GM23248 (cell line): ENCODE results near the gene MYL4. TPM values are rescaled to one million over a fixed set of nuclear protein-coding genes. Genes with fewer than 3 reads are reported as not detected.
"Not testable (repeated sequence)": the region's sequence is repeated elsewhere in the genome, so short reads cannot be mapped to it uniquely, and the experiment has no call there.

Source experiments
- DNase-seq: peaks from one replicate; pipeline ENCODE4 v3.0.0-alpha.2; 2015
- H2AFZ ChIP-seq: fragments of 200-600 bp; sonication (generic); 2 replicates; pipeline ENCODE4 v1.6.1; 2016; ENCODE audit warnings: antibody characterized with exemption
- H3F3A ChIP-seq: fragments of 200-600 bp; sonication (generic); 2 replicates; pipeline ENCODE4 v1.6.1; 2016; ENCODE audit warnings: mild to moderate bottlenecking, antibody characterized with exemption, mixed run types; ENCODE audit not compliant: insufficient read depth
- H3K27ac ChIP-seq: fragments of 200-600 bp; sonication (generic); 2 replicates; pipeline ENCODE4 v1.5.1; 2016; ENCODE audit warnings: mild to moderate bottlenecking
- H3K27me3 ChIP-seq: fragments of 200-600 bp; sonication (generic); replicated peaks from 2 replicates; pipeline ENCODE4 v1.6.1; 2016; ENCODE audit warnings: mild to moderate bottlenecking; ENCODE audit not compliant: insufficient read depth
- H3K36me3 ChIP-seq: fragments of 200-600 bp; sonication (generic); 2 replicates; pipeline ENCODE4 v1.6.1; 2016; ENCODE audit warnings: low read depth, mild to moderate bottlenecking
- H3K4me1 ChIP-seq: fragments of 200-600 bp; sonication (generic); 2 replicates; pipeline ENCODE4 v1.6.1; 2016; ENCODE audit warnings: mild to moderate bottlenecking; ENCODE audit not compliant: insufficient read depth
- H3K4me2 ChIP-seq: fragments of 200-600 bp; sonication (generic); one replicate; pipeline ENCODE4 v1.6.1; 2016; ENCODE audit warnings: mild to moderate bottlenecking; ENCODE audit not compliant: unreplicated experiment
- H3K4me3 ChIP-seq: fragments of 200-600 bp; sonication (generic); 2 replicates; pipeline ENCODE4 v1.5.1; 2016; ENCODE audit warnings: mild to moderate bottlenecking
- H3K79me2 ChIP-seq: fragments of 200-600 bp; sonication (generic); 2 replicates; pipeline ENCODE4 v1.6.1; 2016; ENCODE audit warnings: mild to moderate bottlenecking; ENCODE audit not compliant: insufficient read depth
- H3K9ac ChIP-seq: fragments of 200-600 bp; sonication (generic); 2 replicates; pipeline ENCODE4 v1.6.1; 2016; ENCODE audit warnings: mild to moderate bottlenecking
- H3K9me2 ChIP-seq: fragments of 200-600 bp; sonication (generic); 2 replicates; pipeline ENCODE4 v1.6.1; 2016; ENCODE audit warnings: mixed run types, mild to moderate bottlenecking, moderate library complexity; ENCODE audit not compliant: insufficient read depth
- H3K9me3 ChIP-seq: fragments of 200-600 bp; sonication (generic); one replicate; pipeline ENCODE4 v1.6.1; 2017; ENCODE audit warnings: low read depth
- H4K20me1 ChIP-seq: fragments of 200-600 bp; sonication (generic); 2 replicates; pipeline ENCODE4 v1.6.0; 2016; ENCODE audit not compliant: insufficient read depth
- EZH2 ChIP-seq: fragments of 200-600 bp; sonication (generic); IDR thresholded peaks from 2 replicates; pipeline ENCODE4 v1.6.1; 2018; ENCODE audit warnings: antibody characterized with exemption, mild to moderate bottlenecking; ENCODE audit not compliant: insufficient read depth, poor library complexity, severe bottlenecking
- EZH2phosphoT487 ChIP-seq: fragments of 200-600 bp; sonication (generic); IDR thresholded peaks from 2 replicates; pipeline ENCODE4 v1.6.1; 2018; ENCODE audit warnings: antibody characterized with exemption, moderate library complexity, mild to moderate bottlenecking, low read depth; ENCODE audit not compliant: insufficient read depth
- WGBS, 2 experiments: methylation state at CpG; one replicate each; pipeline ENCODE4 v1.1.6; 2015 to 2017; ENCODE audit warnings: low lambda C conversion rate in 2 of 2, low coverage in 1 of 2; ENCODE audit errors: missing lambda C conversion rate in 2 of 2; 5-methylcytosine and 5-hydroxymethylcytosine counted together
- in situ Hi-C: fragments of 300-500 bp; cut with MboI; formaldehyde crosslinking; loops from 2 replicates; pipeline ENCODE4 v1.15.0; 2020
- polyA plus RNA-seq: library from polyadenylated mRNA; unstranded; fragments of >200 nt; fragmentation: Nextera tagmentation; extraction: Ambion mirVana; gene quantifications from 2 replicates; pipeline ENCODE4 v1.2.1, GENCODE V29; 2016
- total RNA-seq: library from RNA; depleted of rRNA; stranded (reverse); fragments of >200 nt; shearing (Covaris generic); gene quantifications from 2 replicates; pipeline ENCODE4 v1.2.3, GENCODE V29; 2014

The MYL4 gene
- total and polyA plus RNA-seq, 2 experiments from 2014 or later = not detected

DNA sequence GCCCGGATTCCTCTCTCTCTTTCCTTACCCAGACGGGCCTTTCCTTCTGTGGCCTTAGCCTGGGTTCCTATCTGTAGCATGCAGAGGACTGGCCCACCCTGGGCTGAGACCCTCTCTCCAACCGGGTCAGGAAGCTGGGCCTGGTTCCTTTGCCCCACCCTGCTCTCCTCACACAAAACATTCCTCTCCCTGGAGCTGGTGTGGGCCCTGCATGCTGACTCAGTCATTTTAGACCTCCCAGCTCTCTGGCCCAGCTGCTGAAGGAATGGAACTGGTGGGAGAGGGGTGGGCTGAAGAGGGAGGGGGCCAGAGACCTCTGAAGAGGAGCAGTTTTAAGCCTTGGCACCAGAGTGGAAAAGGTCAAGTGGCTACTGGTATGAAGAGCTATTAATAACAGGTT, 957 bp downstream of the MYL4 start:
- TF ChIP-seq EZH2 (no peak), EZH2phosphoT487 (no peak)
- Histone ChIP-seq H3K9ac (no peak overlapping the region), H4K20me1 (no peaks in the 10 kb centered on the region), H3K27me3 (no peaks in the 10 kb centered on the region), H3K9me3 (no peaks in the 10 kb centered on the region), H2AFZ (no peak overlapping the region), H3K4me3 (no peak overlapping the region), H3K79me2 (no peaks in the 10 kb centered on the region), H3K4me1 (peaks cover 6% of the 10 kb centered on the region), H3K9me2 (no peaks in the 10 kb centered on the region), H3K36me3 (no peaks in the 10 kb centered on the region), H3K27ac (no peak overlapping the region), H3K4me2 (no peak overlapping the region), H3F3A (peaks cover 8% of the 10 kb centered on the region)
- WGBS, 2 experiments = 67 to 68% methylated on average over 2 to 3 of the region's 3 CpGs
- DNase-seq = no peak
- in situ Hi-C loops = no loop called here

DNA sequence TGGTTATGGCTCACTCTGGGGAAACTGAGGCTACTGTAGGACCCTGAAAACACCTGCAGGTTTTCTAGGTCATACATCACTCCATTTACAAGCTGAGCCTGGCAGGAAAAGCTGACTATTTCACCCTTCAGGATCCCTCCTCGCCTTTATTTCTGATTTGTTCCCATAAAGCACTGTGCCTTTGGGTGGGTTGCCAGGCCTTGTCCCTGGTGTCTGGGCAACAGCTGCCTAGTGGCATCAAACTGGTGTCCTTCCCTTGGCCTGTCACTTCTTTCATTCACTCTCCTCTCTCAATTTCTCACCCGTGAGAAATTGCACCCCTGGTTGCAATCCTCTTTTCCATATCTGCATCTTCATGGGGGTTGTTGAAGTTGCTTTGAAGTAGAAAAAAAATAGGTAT, 1.6 kb downstream of the MYL4 start:
- Histone ChIP-seq H3K36me3 (no peaks in the 10 kb centered on the region), H4K20me1 (no peaks in the 10 kb centered on the region), H3K4me3 (no peak overlapping the region), H3K9me3 (no peaks in the 10 kb centered on the region), H3F3A (peaks cover 4% of the 10 kb centered on the region), H3K27me3 (no peaks in the 10 kb centered on the region), H3K27ac (no peak overlapping the region), H2AFZ (no peak overlapping the region), H3K9me2 (no peaks in the 10 kb centered on the region), H3K4me1 (peaks cover under 1% of the 10 kb centered on the region; the same call in 1 of the 2 replicates), H3K4me2 (no peak overlapping the region), H3K79me2 (no peaks in the 10 kb centered on the region), H3K9ac (no peak overlapping the region)
- TF ChIP-seq EZH2 (no peak), EZH2phosphoT487 (no peak)
- in situ Hi-C loops = no loop called here
- 88 to 98% methylated on average over 2 of the region's 2 CpGs for WGBS, 2 experiments
- no peak for DNase-seq

DNA sequence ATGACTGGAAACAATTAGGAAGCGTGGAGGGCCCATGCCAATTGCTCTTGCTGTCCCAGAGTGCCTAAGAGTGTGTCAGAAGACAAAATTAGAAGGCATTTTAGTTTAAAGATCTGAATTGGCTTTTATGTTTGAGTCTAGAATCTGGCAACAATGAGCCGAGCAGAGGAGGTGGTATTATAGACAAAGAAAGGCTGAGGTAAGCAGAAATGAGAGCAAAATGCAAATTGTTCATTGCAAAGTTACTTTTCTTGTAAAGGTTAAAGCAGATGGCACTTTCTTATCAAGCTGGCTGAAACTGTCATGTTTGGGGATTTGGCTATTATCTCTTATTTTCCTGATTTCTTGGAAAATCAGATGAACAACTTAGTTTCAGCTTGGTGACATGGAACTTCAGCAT, 3.3 kb downstream of the MYL4 start:
- Histone ChIP-seq H3F3A (no peaks in the 10 kb centered on the region), H2AFZ (no peak overlapping the region), H3K79me2 (no peaks in the 10 kb centered on the region), H3K9me2 (no peaks in the 10 kb centered on the region), H3K4me2 (no peak overlapping the region), H3K27ac (no peak overlapping the region), H3K27me3 (no peaks in the 10 kb centered on the region), H3K9ac (no peak overlapping the region), H3K4me3 (no peak overlapping the region), H3K4me1 (no peaks in the 10 kb centered on the region), H3K9me3 (no peaks in the 10 kb centered on the region), H3K36me3 (no peaks in the 10 kb centered on the region), H4K20me1 (no peaks in the 10 kb centered on the region)
- 84 to 86% methylated on average over 2 of the region's 2 CpGs for WGBS, 2 experiments
- in situ Hi-C loops = no loop called here
- no peak for TF ChIP-seq EZH2phosphoT487
- TF ChIP-seq EZH2 = no peak
- DNase-seq = no peak

DNA sequence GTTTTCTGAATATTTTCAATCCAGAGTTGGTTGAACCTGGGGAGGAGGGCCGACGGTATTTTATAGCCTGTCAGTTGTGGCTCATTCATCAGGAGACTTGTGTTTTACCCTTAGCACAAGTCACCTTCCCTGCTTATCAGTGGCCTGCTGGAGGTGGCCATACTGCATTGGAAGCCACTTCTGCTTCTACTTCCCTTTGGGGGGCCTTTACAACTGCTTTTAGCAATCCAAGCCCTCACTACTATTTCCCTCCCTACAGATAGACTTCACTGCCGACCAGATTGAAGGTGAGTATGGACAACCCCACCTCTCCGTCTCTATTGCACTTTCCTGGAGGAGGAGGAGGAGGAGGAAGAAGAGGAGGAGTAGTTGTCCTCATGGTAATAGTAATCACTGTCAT, 4.4 kb downstream of the MYL4 start:
- H3K4me3 ChIP-seq = no peak overlapping the region
- no peak for DNase-seq
- no peak overlapping the region for H3K4me2 ChIP-seq
- no peak overlapping the region for H3K27ac ChIP-seq
- no peak overlapping the region for H2AFZ ChIP-seq
- no peaks in the 10 kb centered on the region for H3K27me3 ChIP-seq
- H4K20me1 ChIP-seq = no peaks in the 10 kb centered on the region
- in situ Hi-C loops = no loop called here
- H3K79me2 ChIP-seq = no peaks in the 10 kb centered on the region
- no peaks in the 10 kb centered on the region for H3K9me2 ChIP-seq
- 49 to 50% methylated on average over 4 of the region's 4 CpGs for WGBS, 2 experiments
- H3K9ac ChIP-seq = no peak overlapping the region
- no peaks in the 10 kb centered on the region for H3K9me3 ChIP-seq
- H3F3A ChIP-seq = no peaks in the 10 kb centered on the region
- no peaks in the 10 kb centered on the region for H3K36me3 ChIP-seq
- TF ChIP-seq EZH2 (no peak), EZH2phosphoT487 (no peak)
- H3K4me1 ChIP-seq = no peaks in the 10 kb centered on the region

DNA sequence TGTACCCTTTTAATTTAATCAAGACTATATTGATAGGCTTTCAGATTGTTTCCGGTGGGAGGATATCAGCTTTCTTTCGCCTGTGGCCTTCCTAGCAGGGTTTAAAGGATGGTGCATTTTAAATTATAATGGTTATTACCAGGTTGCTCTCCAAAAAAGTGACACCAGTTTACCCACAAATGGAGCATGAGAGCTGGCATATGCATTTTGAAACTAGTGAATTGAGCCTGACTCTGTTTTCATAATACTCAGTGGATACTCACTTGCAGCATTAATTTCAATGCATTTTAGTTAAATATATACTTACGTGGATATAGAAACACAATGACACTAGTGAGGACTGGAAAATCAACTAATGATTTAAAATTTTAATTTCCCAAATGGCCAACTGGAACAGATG, 5.8 kb downstream of the MYL4 start:
- TF ChIP-seq EZH2 = no peak
- TF ChIP-seq EZH2phosphoT487 = no peak
- H3F3A ChIP-seq = no peaks in the 10 kb centered on the region
- in situ Hi-C loops = no loop called here
- DNase-seq = no peak
- no peak overlapping the region for H3K27ac ChIP-seq
- 64 to 71% methylated on average over 3 of the region's 3 CpGs for WGBS, 2 experiments
- no peak overlapping the region for H3K4me3 ChIP-seq
- no peaks in the 10 kb centered on the region for H3K27me3 ChIP-seq
- no peaks in the 10 kb centered on the region for H3K79me2 ChIP-seq
- H3K4me2 ChIP-seq = no peak overlapping the region
- H4K20me1 ChIP-seq = no peaks in the 10 kb centered on the region
- H3K9ac ChIP-seq = no peak overlapping the region
- no peak overlapping the region for H2AFZ ChIP-seq
- no peaks in the 10 kb centered on the region for H3K9me3 ChIP-seq
- no peaks in the 10 kb centered on the region for H3K36me3 ChIP-seq
- no peaks in the 10 kb centered on the region for H3K4me1 ChIP-seq
- no peaks in the 10 kb centered on the region for H3K9me2 ChIP-seq

DNA sequence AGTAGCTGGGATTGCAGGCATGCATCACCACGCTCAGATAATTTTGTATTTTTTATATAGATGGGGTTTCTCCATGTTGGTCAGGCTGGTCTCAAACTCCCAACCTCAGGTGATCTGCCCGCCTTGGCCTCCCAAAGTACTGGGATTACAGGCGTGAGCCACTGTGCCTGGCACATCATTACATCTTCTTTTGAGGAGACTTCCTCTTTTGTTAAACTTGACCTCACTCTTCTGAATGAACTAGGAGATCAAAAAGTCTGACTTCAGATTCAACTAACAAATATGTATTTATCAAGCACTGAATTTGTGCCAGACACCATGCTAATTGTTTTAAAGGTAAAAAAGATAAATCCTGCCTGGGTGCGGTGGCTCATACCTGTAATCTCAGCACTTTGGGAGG, 7.7 kb downstream of the MYL4 start:
- H3K9me2 ChIP-seq, H3K4me3 ChIP-seq, H3K27ac ChIP-seq, H3K27me3 ChIP-seq, H3K9ac ChIP-seq, DNase-seq, H3K4me1 ChIP-seq, H3K79me2 ChIP-seq, H3K4me2 ChIP-seq, H2AFZ ChIP-seq, H3F3A ChIP-seq, H4K20me1 ChIP-seq, in situ Hi-C loops, H3K36me3 ChIP-seq, H3K9me3 ChIP-seq: not testable (repeated sequence)
- WGBS, 2 experiments = 84 to 86% methylated on average over 4 of the region's 4 CpGs

DNA sequence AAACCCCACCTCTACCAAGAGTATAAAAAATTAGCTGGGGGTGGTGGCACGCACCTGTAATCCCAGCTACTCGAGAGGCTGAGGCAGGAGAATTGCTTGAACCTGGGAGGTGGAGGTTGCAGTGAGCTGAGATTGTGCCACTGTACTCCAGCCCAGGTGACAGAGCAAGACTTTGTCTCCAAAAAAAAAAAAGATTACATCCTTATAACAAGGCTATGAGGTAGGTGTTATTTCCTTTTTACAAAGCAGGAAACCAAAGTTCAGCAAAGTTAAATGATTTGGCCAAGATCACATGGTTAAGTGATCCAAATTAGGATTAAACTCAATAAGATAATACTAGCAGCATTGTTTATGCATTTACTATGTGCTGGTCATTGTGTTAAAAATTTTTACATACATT, 8.1 kb downstream of the MYL4 start:
- H3F3A ChIP-seq, DNase-seq, H3K4me2 ChIP-seq, H3K36me3 ChIP-seq, H3K4me1 ChIP-seq, H3K9me2 ChIP-seq, H2AFZ ChIP-seq, H3K9ac ChIP-seq, in situ Hi-C loops, H3K27me3 ChIP-seq, H3K9me3 ChIP-seq, H4K20me1 ChIP-seq, H3K4me3 ChIP-seq, H3K79me2 ChIP-seq, H3K27ac ChIP-seq: not testable (repeated sequence)
- WGBS, 2 experiments = 95 to 100% methylated on average over 2 of the region's 2 CpGs
